Measurements from ENCODE around the gene EMP2.
"Not testable (repeated sequence)": the region's sequence is repeated elsewhere in the genome, so short reads cannot be mapped to it uniquely, and the experiment has no call there.

Gene EMP2

GRCh38 chr16:10554569-10554968, 25.8 kb downstream of the EMP2 start:
- peaks cover 12% of the 10 kb centered on the region for H3K27me3 Mint-ChIP-seq
- H3K36me3 Mint-ChIP-seq (ENCODE audit: low read depth) = peaks cover 6% of the 10 kb centered on the region
- no peak overlapping the region for H3K27ac Mint-ChIP-seq
- peaks cover 20% of the 10 kb centered on the region for H3K4me1 Mint-ChIP-seq (ENCODE audit: low read depth)
- no peaks in the 10 kb centered on the region for H3K9me3 Mint-ChIP-seq
- no peak overlapping the region for H3K4me3 Mint-ChIP-seq

DNA sequence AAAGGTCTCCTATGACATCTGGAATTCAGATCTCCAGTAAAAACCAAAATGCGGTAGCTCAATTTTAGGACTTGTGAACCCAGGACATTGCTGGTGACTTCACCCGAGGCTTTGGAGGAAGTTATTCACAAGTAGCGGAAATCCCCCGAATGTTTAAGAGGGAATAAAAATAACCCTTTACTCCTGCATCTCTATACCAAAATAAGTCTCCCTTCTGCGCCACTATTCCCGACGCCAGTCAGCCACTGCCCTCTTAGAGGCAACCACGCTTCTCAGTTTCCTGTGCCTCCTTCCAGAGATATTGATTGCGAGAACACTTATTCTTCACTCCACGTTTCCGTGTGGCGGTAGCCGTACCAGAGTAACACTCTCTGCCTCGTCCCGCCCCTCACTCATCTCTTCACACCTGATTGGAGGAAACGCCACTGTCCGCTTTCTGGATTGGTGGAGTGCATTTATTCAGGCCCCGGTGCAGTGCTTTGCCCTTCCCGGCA, 27.4 kb downstream of the EMP2 start:
- peaks cover 19% of the 10 kb centered on the region for H3K4me1 Mint-ChIP-seq (ENCODE audit: low read depth)
- peaks cover 12% of the 10 kb centered on the region for H3K27me3 Mint-ChIP-seq
- H3K9me3 Mint-ChIP-seq = peaks cover 9% of the 10 kb centered on the region
- peak overlapping the region; percentile 91 for H3K27ac Mint-ChIP-seq
- H3K4me3 Mint-ChIP-seq = peak overlapping the region; percentile 83
- peaks cover 6% of the 10 kb centered on the region for H3K36me3 Mint-ChIP-seq (ENCODE audit: low read depth)

GRCh38 chr16:10552281-10552680, 28.1 kb downstream of the EMP2 start:
- H3K4me3 Mint-ChIP-seq = no peak overlapping the region
- no peak overlapping the region for H3K27ac Mint-ChIP-seq
- H3K9me3 Mint-ChIP-seq = peaks cover 12% of the 10 kb centered on the region
- peaks cover 14% of the 10 kb centered on the region for H3K4me1 Mint-ChIP-seq (ENCODE audit: low read depth)
- H3K27me3 Mint-ChIP-seq = peaks cover 15% of the 10 kb centered on the region
- peaks cover 6% of the 10 kb centered on the region for H3K36me3 Mint-ChIP-seq (ENCODE audit: low read depth)

GRCh38 chr16:10551881-10552280, 28.5 kb downstream of the EMP2 start:
- H3K4me3 Mint-ChIP-seq = no peak overlapping the region
- peaks cover 6% of the 10 kb centered on the region for H3K36me3 Mint-ChIP-seq (ENCODE audit: low read depth)
- H3K9me3 Mint-ChIP-seq = peaks cover 14% of the 10 kb centered on the region
- no peak overlapping the region for H3K27ac Mint-ChIP-seq
- peaks cover 15% of the 10 kb centered on the region for H3K27me3 Mint-ChIP-seq
- H3K4me1 Mint-ChIP-seq (ENCODE audit: low read depth) = peaks cover 14% of the 10 kb centered on the region

- Mint-ChIP-seq H3K4me3 (no peak overlapping the region), H3K9me3 (peaks cover 14% of the 10 kb centered on the region), H3K27me3 (peaks cover 3% of the 10 kb centered on the region), H3K36me3 (ENCODE audit: low read depth) (no peaks in the 10 kb centered on the region), H3K27ac (no peak overlapping the region), H3K4me1 (ENCODE audit: low read depth) (peaks cover 10% of the 10 kb centered on the region)
These were observed 32.0 kb downstream of the EMP2 start for GRCh38 chr16:10548404-10548803.

DNA sequence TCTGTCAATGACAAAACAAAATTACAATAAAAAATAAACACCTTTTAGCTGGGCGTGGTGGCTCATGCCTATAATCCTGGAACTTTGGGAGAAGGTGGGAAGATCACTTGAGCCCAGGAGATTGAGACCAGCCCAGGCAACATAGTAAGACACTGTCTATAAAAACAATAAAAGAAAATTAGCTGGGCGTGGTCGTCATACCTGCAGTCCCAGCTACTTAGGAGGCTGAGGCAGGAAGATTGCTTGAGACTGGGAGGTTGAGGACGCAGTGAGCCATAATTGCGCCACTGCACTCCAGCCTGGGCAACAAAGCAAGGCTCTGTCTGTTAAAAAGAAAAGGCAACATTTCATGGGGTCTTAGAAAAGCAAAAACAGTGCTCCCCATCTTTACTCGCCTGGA, 32.7 kb downstream of the EMP2 start:
- Mint-ChIP-seq H3K9me3 (peaks cover 14% of the 10 kb centered on the region), H3K4me3 (no peak overlapping the region), H3K27me3 (peaks cover 3% of the 10 kb centered on the region), H3K36me3 (ENCODE audit: low read depth) (no peaks in the 10 kb centered on the region), H3K4me1 (ENCODE audit: low read depth) (peaks cover 3% of the 10 kb centered on the region), H3K27ac (no peak overlapping the region)

GRCh38 chr16:10543231-10543977, 37.0 kb downstream of the EMP2 start:
- no peaks in the 10 kb centered on the region for H3K4me1 Mint-ChIP-seq (ENCODE audit: low read depth)
- H3K4me3 Mint-ChIP-seq = no peak overlapping the region
- no peaks in the 10 kb centered on the region for H3K36me3 Mint-ChIP-seq (ENCODE audit: low read depth)
- H3K27me3 Mint-ChIP-seq = peaks cover 3% of the 10 kb centered on the region
- no peak overlapping the region for H3K27ac Mint-ChIP-seq
- peaks cover 4% of the 10 kb centered on the region for H3K9me3 Mint-ChIP-seq

DNA sequence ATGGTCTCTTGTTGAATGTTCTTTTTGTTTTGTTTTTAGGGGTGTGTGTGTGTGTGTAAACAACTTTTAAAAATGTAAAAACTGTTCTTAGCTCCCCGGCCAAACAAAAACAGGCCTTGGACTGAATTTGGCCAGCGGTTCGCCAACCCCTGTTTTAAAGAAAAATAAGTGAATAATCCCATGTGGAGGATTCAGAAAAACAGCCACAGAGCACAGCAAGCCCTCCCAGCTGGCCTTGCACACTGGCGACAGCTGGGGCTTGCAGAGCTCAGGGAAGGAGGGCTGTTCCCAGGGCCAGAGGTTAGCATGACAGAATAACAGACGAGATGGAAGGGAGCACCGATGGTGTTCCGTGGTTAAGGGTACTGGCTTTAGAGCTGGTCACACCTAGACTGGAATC, 39.0 kb downstream of the EMP2 start:
- Mint-ChIP-seq H3K27me3 (no peaks in the 10 kb centered on the region), H3K27ac (no peak overlapping the region), H3K4me1 (ENCODE audit: low read depth) (peaks cover 4% of the 10 kb centered on the region), H3K9me3 (no peaks in the 10 kb centered on the region), H3K4me3 (no peak overlapping the region), H3K36me3 (ENCODE audit: low read depth) (no peaks in the 10 kb centered on the region)

DNA sequence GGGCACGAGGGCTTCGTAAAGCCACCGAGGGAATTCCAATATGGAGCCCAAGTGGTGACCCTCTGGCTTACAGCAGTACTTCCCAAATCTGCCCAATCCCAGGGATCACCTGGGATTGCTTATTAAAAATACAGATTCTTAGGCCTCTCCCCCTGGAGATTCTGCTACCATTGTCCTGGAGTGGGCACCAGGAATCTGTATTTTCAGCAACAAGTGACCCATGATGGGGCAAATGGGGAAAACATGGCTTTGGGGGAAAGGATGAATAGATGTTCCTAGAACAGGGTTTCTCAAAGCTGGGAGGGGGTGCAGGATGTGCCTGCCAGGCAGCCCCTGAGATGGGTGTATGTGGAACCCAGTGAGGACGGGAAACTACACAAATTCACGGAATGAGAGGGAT, 40.6 kb downstream of the EMP2 start:
- Mint-ChIP-seq H3K36me3 (ENCODE audit: low read depth) (no peaks in the 10 kb centered on the region), H3K27me3 (no peaks in the 10 kb centered on the region), H3K9me3 (no peaks in the 10 kb centered on the region), H3K4me3 (no peak overlapping the region), H3K27ac (no peak overlapping the region), H3K4me1 (ENCODE audit: low read depth) (peaks cover 6% of the 10 kb centered on the region)

- H3K9me3 Mint-ChIP-seq = no peaks in the 10 kb centered on the region
- no peaks in the 10 kb centered on the region for H3K36me3 Mint-ChIP-seq (ENCODE audit: low read depth)
- no peak overlapping the region for H3K27ac Mint-ChIP-seq
- H3K4me1 Mint-ChIP-seq (ENCODE audit: low read depth) = peaks cover 6% of the 10 kb centered on the region
- no peak overlapping the region for H3K4me3 Mint-ChIP-seq
- no peaks in the 10 kb centered on the region for H3K27me3 Mint-ChIP-seq
These were observed 41.2 kb downstream of the EMP2 start for GRCh38 chr16:10539236-10539635.

GRCh38 chr16:10538583-10538982, 41.8 kb downstream of the EMP2 start:
- Mint-ChIP-seq H3K4me1 (ENCODE audit: low read depth) (peaks cover 6% of the 10 kb centered on the region), H3K27me3 (no peaks in the 10 kb centered on the region), H3K4me3 (no peak overlapping the region), H3K27ac (no peak overlapping the region), H3K36me3 (ENCODE audit: low read depth) (no peaks in the 10 kb centered on the region), H3K9me3 (no peaks in the 10 kb centered on the region)

DNA sequence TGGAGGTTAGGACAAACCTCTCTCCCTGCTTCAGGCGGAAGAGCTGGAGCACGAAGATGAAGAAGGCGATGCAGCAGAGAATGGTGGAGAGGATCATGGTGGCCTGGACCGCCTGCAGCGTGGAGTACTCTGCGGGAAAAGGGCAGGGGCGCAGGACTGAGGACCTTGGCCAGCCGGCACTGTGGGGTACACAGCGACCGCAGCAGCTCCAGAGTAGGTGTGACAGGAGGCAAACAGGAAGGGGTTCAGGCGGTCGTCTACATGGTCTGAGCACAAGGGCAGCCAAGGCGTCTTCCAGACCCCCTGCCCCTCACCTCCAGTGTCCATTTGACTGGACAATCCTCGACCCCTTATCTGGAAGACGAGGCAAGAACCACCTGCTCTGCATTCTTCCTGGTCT, 42.5 kb downstream of the EMP2 start:
- Mint-ChIP-seq H3K9me3 (no peaks in the 10 kb centered on the region), H3K4me1 (ENCODE audit: low read depth) (peaks cover 6% of the 10 kb centered on the region), H3K27me3 (no peaks in the 10 kb centered on the region), H3K4me3 (no peak overlapping the region), H3K36me3 (ENCODE audit: low read depth) (no peaks in the 10 kb centered on the region), H3K27ac (no peak overlapping the region)

- H3K27me3 Mint-ChIP-seq = no peaks in the 10 kb centered on the region
- no peaks in the 10 kb centered on the region for H3K9me3 Mint-ChIP-seq
- H3K36me3 Mint-ChIP-seq (ENCODE audit: low read depth) = no peaks in the 10 kb centered on the region
- H3K4me1 Mint-ChIP-seq (ENCODE audit: low read depth) = peaks cover 6% of the 10 kb centered on the region
- H3K4me3 Mint-ChIP-seq = no peak overlapping the region
- H3K27ac Mint-ChIP-seq = no peak overlapping the region
These were observed 43.5 kb downstream of the EMP2 start for GRCh38 chr16:10536814-10537389.

- H3K4me1 Mint-ChIP-seq (ENCODE audit: low read depth) = not testable (repeated sequence)
These were observed 44.1 kb downstream of the EMP2 start for GRCh38 chr16:10536328-10536727.

GRCh38 chr16:10535461-10535860, 44.9 kb downstream of the EMP2 start:
- Mint-ChIP-seq H3K4me1 (ENCODE audit: low read depth) (peaks cover 6% of the 10 kb centered on the region), H3K27ac (no peak overlapping the region), H3K4me3 (no peak overlapping the region), H3K27me3 (no peaks in the 10 kb centered on the region), H3K36me3 (ENCODE audit: low read depth) (no peaks in the 10 kb centered on the region), H3K9me3 (no peaks in the 10 kb centered on the region)

More at GRCh38 chr16:10536328-10536727, 44.1 kb downstream of the EMP2 start:
- not testable (repeated sequence) for H3K27ac Mint-ChIP-seq; H3K9me3 Mint-ChIP-seq; H3K4me3 Mint-ChIP-seq; H3K36me3 Mint-ChIP-seq (ENCODE audit: low read depth); H3K27me3 Mint-ChIP-seq

GRCh38 chr16:10534748-10535147, 45.6 kb downstream of the EMP2 start:
- H3K36me3 Mint-ChIP-seq (ENCODE audit: low read depth) = no peaks in the 10 kb centered on the region
- H3K4me1 Mint-ChIP-seq (ENCODE audit: low read depth) = peaks cover 6% of the 10 kb centered on the region
- H3K27me3 Mint-ChIP-seq = no peaks in the 10 kb centered on the region
- no peak overlapping the region for H3K27ac Mint-ChIP-seq
- H3K9me3 Mint-ChIP-seq = no peaks in the 10 kb centered on the region
- H3K4me3 Mint-ChIP-seq = no peak overlapping the region
